Neuronal stem cell (in vitro differentiated cells): ENCODE data around the gene MAD2L1.

Experiments used
- DNase-seq: peaks from one replicate; pipeline ENCODE4 v3.0.0-alpha.2; 2013; ENCODE audit warnings: low spot score
- H2AFZ ChIP-seq: one replicate; pipeline ENCODE4 v1.6.1; 2013; ENCODE audit warnings: mild to moderate bottlenecking, low read length, inconsistent platforms
- H2AK5ac ChIP-seq: 2 replicates; pipeline ENCODE4 v1.6.1; 2013; ENCODE audit warnings: low read depth, mild to moderate bottlenecking, inconsistent platforms, low read length, moderate library complexity, mixed read lengths
- H2BK120ac ChIP-seq: 2 replicates; pipeline ENCODE4 v1.6.1; 2013; ENCODE audit warnings: low read depth, mild to moderate bottlenecking, inconsistent platforms, low read length, moderate library complexity, mixed read lengths
- H2BK12ac ChIP-seq: one replicate; pipeline ENCODE4 v1.6.1; 2013; ENCODE audit warnings: low read length, inconsistent platforms
- H2BK15ac ChIP-seq: 2 replicates; pipeline ENCODE4 v1.6.1; 2013; ENCODE audit warnings: mild to moderate bottlenecking, low read length, inconsistent platforms, mixed read lengths
- H2BK5ac ChIP-seq: one replicate; pipeline ENCODE4 v1.6.1; 2013; ENCODE audit warnings: inconsistent platforms, mild to moderate bottlenecking, low read length, moderate library complexity
- H3K14ac ChIP-seq: one replicate; pipeline ENCODE4 v1.6.1; 2013; ENCODE audit warnings: low read length, inconsistent platforms
- H3K18ac ChIP-seq: 2 replicates; pipeline ENCODE4 v1.6.1; 2013; ENCODE audit warnings: low read length, inconsistent platforms
- H3K23ac ChIP-seq: 2 replicates; pipeline ENCODE4 v1.6.1; 2013; ENCODE audit warnings: low read depth, mild to moderate bottlenecking, mixed read lengths, low read length, inconsistent platforms; ENCODE audit not compliant: poor library complexity
- H3K27ac ChIP-seq: replicated peaks from 3 replicates; pipeline ENCODE4 v1.5.1; 2013; ENCODE audit warnings: low read length, inconsistent platforms
- H3K27me3 ChIP-seq, 3 experiments: 2 replicates each; pipeline ENCODE4 v1.6.1; 2013; ENCODE audit warnings: low read length in 3 of 3, mild to moderate bottlenecking in 2 of 3, inconsistent platforms in 1 of 3, low read depth in 1 of 3, mixed read lengths in 1 of 3, moderate library complexity in 1 of 3; ENCODE audit not compliant: control insufficient read depth in 3 of 3, insufficient read depth in 3 of 3
- H3K36me3 ChIP-seq, 2 donors: replicated peaks in 1 of 2; 2 replicates each; pipeline ENCODE4 v1.6.1; 2013; ENCODE audit warnings: low read length in 2 of 2; ENCODE audit not compliant: control insufficient read depth in 2 of 2, insufficient read depth in 2 of 2
- H3K4ac ChIP-seq: 2 replicates; pipeline ENCODE4 v1.6.1; 2013; ENCODE audit warnings: inconsistent platforms, mild to moderate bottlenecking, low read length, moderate library complexity
- H3K4me1 ChIP-seq, 2 donors: 1 replicate in 1 of 2; 2 replicates in 1 of 2; pipeline ENCODE4 v1.6.1; 2013; ENCODE audit warnings: low read length in 2 of 2, low read depth in 1 of 2; ENCODE audit not compliant: control insufficient read depth in 2 of 2, insufficient read depth in 1 of 2
- H3K4me2 ChIP-seq: one replicate; pipeline ENCODE4 v1.6.1; 2013; ENCODE audit warnings: mild to moderate bottlenecking, low read length, inconsistent platforms; ENCODE audit not compliant: insufficient read depth, poor library complexity, severe bottlenecking
- H3K4me3 ChIP-seq, 2 donors: 2 replicates each; pipeline ENCODE4 v1.5.1; 2013; ENCODE audit warnings: low read length in 2 of 2, mild to moderate bottlenecking in 2 of 2, inconsistent platforms in 1 of 2, moderate library complexity in 1 of 2
- H3K79me1 ChIP-seq: one replicate; pipeline ENCODE4 v1.6.1; 2013; ENCODE audit warnings: low read depth, mild to moderate bottlenecking, inconsistent platforms, low read length, moderate library complexity
- H3K9ac ChIP-seq: one replicate; pipeline ENCODE4 v1.6.1; 2013; ENCODE audit warnings: mild to moderate bottlenecking, low read depth, low read length, inconsistent platforms; ENCODE audit not compliant: poor library complexity
- H3K9me3 ChIP-seq, 2 donors: replicated peaks in 1 of 2; 2 replicates each; pipeline versions ENCODE3 to v1.6.1; 2013; ENCODE audit warnings: low read length in 2 of 2, mild to moderate bottlenecking in 2 of 2, inconsistent platforms in 1 of 2, low read depth in 1 of 2, mixed read lengths in 1 of 2, moderate library complexity in 1 of 2; ENCODE audit not compliant: control insufficient read depth in 2 of 2, insufficient read depth in 1 of 2
- H4K8ac ChIP-seq: one replicate; pipeline ENCODE4 v1.6.1; 2013; ENCODE audit warnings: low read depth, mild to moderate bottlenecking, inconsistent platforms, low read length, moderate library complexity
- H4K91ac ChIP-seq: one replicate; pipeline ENCODE4 v1.6.1; 2013; ENCODE audit warnings: low read length, low read depth, mild to moderate bottlenecking, inconsistent platforms; ENCODE audit not compliant: poor library complexity
- WGBS, 2 donors: extraction: QIAGEN DNeasy Blood & Tissue Kit; methylation state at CpG; one replicate each; pipeline ENCODE4 v1.1.7; 2013; ENCODE audit warnings: missing lambda C conversion rate in 2 of 2, mixed read lengths in 1 of 2; ENCODE audit not compliant: insufficient read length in 2 of 2, insufficient replicate concordance in 1 of 2; ENCODE audit errors: extremely low coverage in 2 of 2; 5-methylcytosine and 5-hydroxymethylcytosine counted together

Gene MAD2L1

GRCh38 chr4:120084327-120084726 lies 17.7 kb upstream of the MAD2L1 start:
- H3K9ac ChIP-seq, result no peak overlapping the region

GRCh38 chr4:120083152-120083551 lies 16.5 kb upstream of the MAD2L1 start:
- Histone ChIP-seq H3K79me1 (no peaks in the 10 kb centered on the region), H2AK5ac (no peak overlapping the region), H3K4me3 (no peak overlapping the region), H4K91ac (no peak overlapping the region), H3K4me2 (no peak overlapping the region), H3K9ac (no peak overlapping the region), H3K4me1 (peaks cover 2 to 11% of the 10 kb centered on the region in 2 donors), H2AFZ (no peak overlapping the region), H3K27ac (no peak overlapping the region), H2BK5ac (no peak overlapping the region), H3K9me3 (peaks cover 0 to 4% of the 10 kb centered on the region in 2 donors), H3K27me3 (no peaks in the 10 kb centered on the region), H2BK12ac (no peak overlapping the region), H3K23ac (no peak overlapping the region), H3K18ac (no peak overlapping the region), H4K8ac (no peak overlapping the region), H2BK15ac (no peak overlapping the region), H3K36me3 (no peaks in the 10 kb centered on the region), H2BK120ac (no peak overlapping the region), H3K14ac (no peak overlapping the region), H3K4ac (no peak overlapping the region)
- no CpG with 5 or more reads among the region's 2 CpGs for WGBS, 2 donors
- DNase-seq, result no peak

More at GRCh38 chr4:120084327-120084726, 17.7 kb upstream of the MAD2L1 start:
- Histone ChIP-seq H3K27ac (no peak overlapping the region), H2AFZ (no peak overlapping the region), H3K9me3 (peaks cover 0 to 4% of the 10 kb centered on the region in 2 donors), H4K8ac (no peak overlapping the region), H3K14ac (no peak overlapping the region), H3K4ac (no peak overlapping the region), H3K4me3 (no peak overlapping the region), H3K79me1 (peaks cover 2% of the 10 kb centered on the region), H3K4me1 (peaks cover 2 to 11% of the 10 kb centered on the region in 2 donors), H2AK5ac (no peak overlapping the region), H3K18ac (no peak overlapping the region), H3K23ac (no peak overlapping the region), H2BK5ac (no peak overlapping the region), H3K27me3 (no peaks in the 10 kb centered on the region), H2BK120ac (no peak overlapping the region), H2BK12ac (no peak overlapping the region), H4K91ac (no peak overlapping the region), H3K4me2 (no peak overlapping the region), H2BK15ac (no peak overlapping the region), H3K36me3 (no peaks in the 10 kb centered on the region)
- DNase-seq, result no peak

- H2BK12ac ChIP-seq, result no peak overlapping the region
- H3K4me1 ChIP-seq, result peaks cover 2 to 11% of the 10 kb centered on the region in 2 donors
- no peak overlapping the region for H3K4me2 ChIP-seq
- H3K4ac ChIP-seq, result no peak overlapping the region
- H2BK5ac ChIP-seq, result no peak overlapping the region
- no peak overlapping the region for H3K27ac ChIP-seq
- H2AK5ac ChIP-seq, result no peak overlapping the region
- H2BK15ac ChIP-seq, result no peak overlapping the region
- no peak overlapping the region for H2BK120ac ChIP-seq
- no peak overlapping the region for H4K8ac ChIP-seq
- no peak for DNase-seq
- H3K23ac ChIP-seq, result no peak overlapping the region
- no peak overlapping the region for H3K9ac ChIP-seq
- no peak overlapping the region for H3K18ac ChIP-seq
- H3K79me1 ChIP-seq, result no peaks in the 10 kb centered on the region
- WGBS, 2 donors, result no CpG with 5 or more reads among the region's 1 CpG
- no peak overlapping the region for H2AFZ ChIP-seq
- no peak overlapping the region for H4K91ac ChIP-seq
- H3K36me3 ChIP-seq, result no peaks in the 10 kb centered on the region
- H3K4me3 ChIP-seq, result no peak overlapping the region
- no peak overlapping the region for H3K14ac ChIP-seq
- H3K27me3 ChIP-seq, result no peaks in the 10 kb centered on the region
- H3K9me3 ChIP-seq, result no peaks in the 10 kb centered on the region
Measured at GRCh38 chr4:120082251-120082650, 15.6 kb upstream of the MAD2L1 start.

GRCh38 chr4:120081726-120082125 lies 15.1 kb upstream of the MAD2L1 start:
- Histone ChIP-seq H3K9ac (no peak overlapping the region), H2BK120ac (no peak overlapping the region), H3K27ac (no peak overlapping the region), H2BK12ac (no peak overlapping the region), H3K18ac (no peak overlapping the region), H2BK15ac (no peak overlapping the region), H3K14ac (no peak overlapping the region), H3K4me3 (no peak overlapping the region), H3K79me1 (no peaks in the 10 kb centered on the region), H3K9me3 (no peaks in the 10 kb centered on the region), H3K4me1 (peaks cover 2 to 11% of the 10 kb centered on the region in 2 donors), H3K27me3 (no peaks in the 10 kb centered on the region), H2BK5ac (no peak overlapping the region), H4K91ac (no peak overlapping the region), H3K23ac (no peak overlapping the region), H4K8ac (no peak overlapping the region), H2AK5ac (no peak overlapping the region), H3K4ac (no peak overlapping the region), H3K4me2 (no peak overlapping the region), H3K36me3 (no peaks in the 10 kb centered on the region), H2AFZ (no peak overlapping the region)
- DNase-seq, result no peak
